ENCODE data around the gene PERP. TPM values are rescaled to one million over a fixed set of nuclear protein-coding genes. Genes with fewer than 3 reads are reported as not detected.
"Not testable (repeated sequence)": the region's sequence is repeated elsewhere in the genome, so short reads cannot be mapped to it uniquely, and the experiment has no call there.

Gene PERP
- total RNA-seq, 1 donor from 2014 or later: 27.2 TPM

- Histone ChIP-seq H3K9me3 (no peaks in the 10 kb centered on the region), H3K4me3 (no peak overlapping the region), H3K36me3 (no peaks in the 10 kb centered on the region), H3K27ac (no peak overlapping the region), H3K27me3 (ENCODE audit: low read depth) (no peaks in the 10 kb centered on the region), H3K4me1 (no peaks in the 10 kb centered on the region)
- intact Hi-C loops (cut with DNase I): no loop called here
- DNase-seq (no peak), ATAC-seq (no peak)
- TF ChIP-seq, protein P1, sequence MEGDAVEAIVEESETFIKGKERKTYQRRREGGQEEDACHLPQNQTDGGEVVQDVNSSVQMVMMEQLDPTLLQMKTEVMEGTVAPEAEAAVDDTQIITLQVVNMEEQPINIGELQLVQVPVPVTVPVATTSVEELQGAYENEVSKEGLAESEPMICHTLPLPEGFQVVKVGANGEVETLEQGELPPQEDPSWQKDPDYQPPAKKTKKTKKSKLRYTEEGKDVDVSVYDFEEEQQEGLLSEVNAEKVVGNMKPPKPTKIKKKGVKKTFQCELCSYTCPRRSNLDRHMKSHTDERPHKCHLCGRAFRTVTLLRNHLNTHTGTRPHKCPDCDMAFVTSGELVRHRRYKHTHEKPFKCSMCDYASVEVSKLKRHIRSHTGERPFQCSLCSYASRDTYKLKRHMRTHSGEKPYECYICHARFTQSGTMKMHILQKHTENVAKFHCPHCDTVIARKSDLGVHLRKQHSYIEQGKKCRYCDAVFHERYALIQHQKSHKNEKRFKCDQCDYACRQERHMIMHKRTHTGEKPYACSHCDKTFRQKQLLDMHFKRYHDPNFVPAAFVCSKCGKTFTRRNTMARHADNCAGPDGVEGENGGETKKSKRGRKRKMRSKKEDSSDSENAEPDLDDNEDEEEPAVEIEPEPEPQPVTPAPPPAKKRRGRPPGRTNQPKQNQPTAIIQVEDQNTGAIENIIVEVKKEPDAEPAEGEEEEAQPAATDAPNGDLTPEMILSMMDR (IDR thresholded peaks at IDR 0.05): no peak
These were observed 22.0 kb upstream of the PERP start for GRCh38 chr6:138129190-138129589.

DNA sequence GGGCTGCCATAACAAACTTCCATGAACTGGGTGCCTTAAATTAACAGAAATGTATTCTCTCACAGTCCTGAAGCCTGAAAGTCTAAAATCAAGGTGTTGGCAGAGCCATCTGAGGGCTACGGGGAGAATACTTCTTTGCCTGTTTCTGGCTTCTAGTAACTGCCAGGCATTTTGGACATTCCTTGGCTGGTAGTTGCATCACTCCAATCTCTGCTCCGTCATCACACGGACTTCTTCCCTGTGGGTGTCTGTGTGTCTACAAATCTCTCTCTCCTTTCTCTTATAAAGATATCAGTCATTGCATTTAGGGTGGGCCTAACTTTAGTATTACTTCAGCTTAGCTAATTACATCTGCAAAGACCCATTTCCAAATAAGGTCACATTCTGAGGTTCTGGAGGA, 20.9 kb upstream of the PERP start:
- DNase-seq: no peak
- H3K4me1 ChIP-seq: no peaks in the 10 kb centered on the region
- H3K9me3 ChIP-seq: no peaks in the 10 kb centered on the region
- no peaks in the 10 kb centered on the region for H3K27me3 ChIP-seq (ENCODE audit: low read depth)
- intact Hi-C loops (cut with DNase I): no loop called here
- ATAC-seq: no peak
- no peak overlapping the region for H3K27ac ChIP-seq
- H3K36me3 ChIP-seq: no peaks in the 10 kb centered on the region
- TF ChIP-seq, protein P1 (IDR thresholded peaks at IDR 0.05): no peak
- H3K4me3 ChIP-seq: no peak overlapping the region

GRCh38 chr6:138124096-138124495, 16.9 kb upstream of the PERP start:
- intact Hi-C loops (cut with DNase I): no loop called here
- Histone ChIP-seq H3K27ac (no peak overlapping the region), H3K9me3 (no peaks in the 10 kb centered on the region), H3K4me1 (no peaks in the 10 kb centered on the region), H3K4me3 (no peak overlapping the region), H3K27me3 (ENCODE audit: low read depth) (no peaks in the 10 kb centered on the region), H3K36me3 (no peaks in the 10 kb centered on the region)
- DNase-seq: no peak
- no peak for ATAC-seq
- TF ChIP-seq, protein P1 (IDR thresholded peaks at IDR 0.05): no peak

DNA sequence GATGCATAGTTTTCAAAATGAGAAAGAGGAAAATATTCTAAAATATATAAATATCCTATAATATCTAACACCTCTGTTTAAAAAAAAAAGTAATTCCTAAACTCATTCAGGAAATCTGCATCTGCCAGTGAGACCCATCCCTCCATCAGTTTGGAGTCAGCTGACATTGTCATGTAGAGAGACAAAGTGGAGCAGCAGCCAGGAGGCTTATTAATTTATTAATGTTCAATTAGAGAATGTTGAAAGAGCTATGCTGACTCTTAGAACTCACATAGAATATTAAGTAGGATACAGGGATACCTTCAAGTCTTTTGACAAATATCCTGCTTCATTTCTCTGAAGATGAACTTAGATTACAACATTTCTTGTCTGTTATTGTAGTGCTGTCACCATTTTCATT, 12.8 kb upstream of the PERP start:
- intact Hi-C loops (cut with DNase I): loop anchor here (10.0 kb wide), 1 partner anchor 165 kb away; no protein-coding TSS in a partner anchor
- Histone ChIP-seq H3K36me3 (no peaks in the 10 kb centered on the region), H3K27ac (no peak overlapping the region), H3K4me3 (no peak overlapping the region), H3K9me3 (no peaks in the 10 kb centered on the region), H3K4me1 (no peaks in the 10 kb centered on the region), H3K27me3 (ENCODE audit: low read depth) (no peaks in the 10 kb centered on the region)
- DNase-seq (no peak), ATAC-seq (no peak)
- TF ChIP-seq, protein P1 (IDR thresholded peaks at IDR 0.05): no peak

DNA sequence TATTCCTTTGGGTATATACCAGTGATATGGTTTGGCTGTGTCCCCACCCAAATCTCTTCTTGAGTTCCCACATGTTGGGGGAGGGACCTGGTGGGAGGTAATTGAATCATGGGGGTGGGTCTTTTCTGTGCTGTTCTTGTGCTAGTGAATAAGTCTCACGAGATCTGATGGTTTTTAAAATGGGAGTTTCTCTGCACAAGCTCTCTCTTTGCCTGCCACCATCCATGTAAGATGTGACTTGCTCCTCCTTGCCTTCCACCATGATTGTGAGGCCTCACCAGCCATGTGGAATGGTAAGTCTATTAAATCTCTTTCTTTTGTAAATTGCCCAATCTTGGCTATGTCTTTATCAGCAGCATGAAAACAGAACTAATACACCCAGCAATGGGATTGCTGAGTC, 12.0 kb upstream of the PERP start:
- not testable (repeated sequence) for H3K4me1 ChIP-seq; H3K9me3 ChIP-seq; ATAC-seq; H3K4me3 ChIP-seq; H3K27ac ChIP-seq; H3K36me3 ChIP-seq; DNase-seq; H3K27me3 ChIP-seq (ENCODE audit: low read depth)
- intact Hi-C loops (cut with DNase I): loop anchor here (10.0 kb wide), 1 partner anchor 166 kb away; no protein-coding TSS in a partner anchor

GRCh38 chr6:138117376-138117914, 10.2 kb upstream of the PERP start:
- Histone ChIP-seq H3K4me1 (no peaks in the 10 kb centered on the region), H3K27ac (no peak overlapping the region), H3K4me3 (no peak overlapping the region), H3K27me3 (ENCODE audit: low read depth) (no peaks in the 10 kb centered on the region), H3K36me3 (no peaks in the 10 kb centered on the region), H3K9me3 (no peaks in the 10 kb centered on the region)
- DNase-seq: no peak
- ATAC-seq: no peak
- intact Hi-C loops (cut with DNase I): loop anchor here (10.0 kb wide), 1 partner anchor 167 kb away; no protein-coding TSS in a partner anchor
- TF ChIP-seq, protein P1 (IDR thresholded peaks at IDR 0.05): no peak
